Measurements from ENCODE around the gene SHFL.

The SHFL gene

DNA sequence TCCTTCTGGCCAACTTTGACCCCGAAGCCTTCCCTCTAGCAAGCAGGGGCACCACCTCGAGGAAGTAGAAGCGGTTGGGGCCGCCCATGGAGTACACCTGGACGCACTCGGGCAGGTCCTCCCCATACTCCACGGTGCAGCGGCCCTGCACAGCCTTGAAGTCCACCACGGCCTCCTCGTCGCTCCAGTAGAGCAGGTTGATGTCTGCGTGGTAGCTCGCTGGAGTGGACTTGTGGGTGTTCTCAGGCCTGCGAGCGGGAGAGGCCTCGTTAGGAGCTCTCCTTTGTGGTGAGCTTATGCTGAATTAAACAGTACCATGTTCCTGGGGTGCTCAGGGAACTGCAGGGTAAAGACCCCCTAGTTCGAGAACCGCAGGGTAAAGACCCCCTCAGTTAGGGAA is 55.9 kb downstream of the SHFL start:
- no peak for DNase-seq
- intact Hi-C loops (cut with DNase I; ENCODE audit: low total_unique reads) = no loop called here
- Histone ChIP-seq H3K36me3 (peaks cover 71 to 100% (median 100%) of the 10 kb centered on the region in 3 donors), H3K4me3 (no peak overlapping the region), H3K4me1 (no peaks in the 10 kb centered on the region), H3K9me3 (no peaks in the 10 kb centered on the region), H3K27me3 (no peaks in the 10 kb centered on the region), H3K27ac (no peak overlapping the region)
- TF ChIP-seq, protein P1, sequence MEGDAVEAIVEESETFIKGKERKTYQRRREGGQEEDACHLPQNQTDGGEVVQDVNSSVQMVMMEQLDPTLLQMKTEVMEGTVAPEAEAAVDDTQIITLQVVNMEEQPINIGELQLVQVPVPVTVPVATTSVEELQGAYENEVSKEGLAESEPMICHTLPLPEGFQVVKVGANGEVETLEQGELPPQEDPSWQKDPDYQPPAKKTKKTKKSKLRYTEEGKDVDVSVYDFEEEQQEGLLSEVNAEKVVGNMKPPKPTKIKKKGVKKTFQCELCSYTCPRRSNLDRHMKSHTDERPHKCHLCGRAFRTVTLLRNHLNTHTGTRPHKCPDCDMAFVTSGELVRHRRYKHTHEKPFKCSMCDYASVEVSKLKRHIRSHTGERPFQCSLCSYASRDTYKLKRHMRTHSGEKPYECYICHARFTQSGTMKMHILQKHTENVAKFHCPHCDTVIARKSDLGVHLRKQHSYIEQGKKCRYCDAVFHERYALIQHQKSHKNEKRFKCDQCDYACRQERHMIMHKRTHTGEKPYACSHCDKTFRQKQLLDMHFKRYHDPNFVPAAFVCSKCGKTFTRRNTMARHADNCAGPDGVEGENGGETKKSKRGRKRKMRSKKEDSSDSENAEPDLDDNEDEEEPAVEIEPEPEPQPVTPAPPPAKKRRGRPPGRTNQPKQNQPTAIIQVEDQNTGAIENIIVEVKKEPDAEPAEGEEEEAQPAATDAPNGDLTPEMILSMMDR (IDR thresholded peaks at IDR 0.05) = no peak
